NCI-H146 treated with DMSO at 0.1 percent for 48 hours (cell line): Measurements from ENCODE around the gene LSM7.
A peak's percentile ranks its signal among the peaks of the same experiment; 100 is the strongest.
"Not testable (repeated sequence)": the region's sequence is repeated elsewhere in the genome, so short reads cannot be mapped to it uniquely, and the experiment has no call there.

Experiments
- DNase-seq: peaks from one replicate; lab custom pipeline; 2025; ENCODE audit not compliant: unreplicated experiment; lab: John Stamatoyannopoulos, UW

LSM7 gene

DNA sequence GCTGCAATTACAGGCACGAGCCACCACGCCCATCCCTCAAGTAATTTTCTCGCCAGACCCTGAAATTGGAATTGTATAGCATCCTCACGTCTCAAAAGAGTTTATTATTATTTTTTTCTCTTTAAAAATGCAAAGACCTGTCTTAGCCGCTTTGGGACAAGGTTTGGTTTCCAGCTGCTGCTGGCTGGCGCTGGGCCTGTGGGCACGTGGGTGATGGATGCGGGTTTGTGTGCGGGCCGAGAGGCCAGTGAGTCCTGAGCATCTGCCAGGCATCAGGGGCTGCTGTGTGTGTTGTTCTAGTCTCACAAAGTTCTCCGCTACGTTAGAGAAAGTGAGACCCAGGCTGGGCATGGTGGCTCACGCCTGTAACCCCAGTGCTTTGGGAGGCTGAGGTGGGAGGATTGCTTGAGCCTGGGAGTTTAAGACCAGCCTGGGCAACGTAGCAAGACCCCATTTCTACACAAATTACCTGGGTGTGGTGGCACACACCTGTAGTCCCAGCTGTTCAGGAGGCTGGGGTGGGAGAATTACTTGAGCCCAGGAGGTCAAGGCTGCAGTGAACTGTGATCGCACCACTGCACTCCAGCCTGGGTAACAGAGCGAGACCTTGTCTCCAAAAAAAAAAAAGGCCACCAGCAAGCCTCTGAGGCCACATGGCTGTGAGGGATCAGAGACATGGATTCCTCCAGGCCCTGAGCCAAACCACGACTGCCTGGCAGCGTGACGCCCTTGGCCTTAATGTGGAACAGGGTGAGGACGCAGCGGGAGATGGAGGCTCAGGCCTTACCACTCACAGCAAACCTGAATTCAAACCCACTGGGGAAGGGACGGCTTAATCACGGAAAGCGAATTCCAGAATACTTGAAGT lies 27.0 kb upstream of the LSM7 start:
- DNase-seq, result no peak

DNA sequence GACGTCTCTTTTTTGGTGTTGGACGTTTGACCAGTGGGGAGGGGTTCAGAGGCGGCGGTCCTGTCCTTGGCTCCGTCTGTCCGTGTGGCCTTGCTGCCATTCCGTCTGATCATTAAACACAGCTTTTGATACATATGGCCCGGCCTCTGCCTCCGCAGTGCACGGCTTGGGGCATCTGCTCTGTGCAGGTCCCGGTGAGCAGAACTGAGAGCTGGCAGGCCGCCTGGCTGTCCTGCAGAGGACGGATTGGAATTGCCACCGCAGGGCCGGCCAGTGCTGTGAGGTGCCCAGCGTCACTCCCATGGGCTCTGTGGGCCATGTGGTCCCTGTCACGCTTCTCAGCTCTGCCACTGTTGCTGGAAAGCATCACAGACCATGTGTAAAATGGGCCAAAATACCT lies 26.3 kb upstream of the LSM7 start:
- no peak for DNase-seq

DNA sequence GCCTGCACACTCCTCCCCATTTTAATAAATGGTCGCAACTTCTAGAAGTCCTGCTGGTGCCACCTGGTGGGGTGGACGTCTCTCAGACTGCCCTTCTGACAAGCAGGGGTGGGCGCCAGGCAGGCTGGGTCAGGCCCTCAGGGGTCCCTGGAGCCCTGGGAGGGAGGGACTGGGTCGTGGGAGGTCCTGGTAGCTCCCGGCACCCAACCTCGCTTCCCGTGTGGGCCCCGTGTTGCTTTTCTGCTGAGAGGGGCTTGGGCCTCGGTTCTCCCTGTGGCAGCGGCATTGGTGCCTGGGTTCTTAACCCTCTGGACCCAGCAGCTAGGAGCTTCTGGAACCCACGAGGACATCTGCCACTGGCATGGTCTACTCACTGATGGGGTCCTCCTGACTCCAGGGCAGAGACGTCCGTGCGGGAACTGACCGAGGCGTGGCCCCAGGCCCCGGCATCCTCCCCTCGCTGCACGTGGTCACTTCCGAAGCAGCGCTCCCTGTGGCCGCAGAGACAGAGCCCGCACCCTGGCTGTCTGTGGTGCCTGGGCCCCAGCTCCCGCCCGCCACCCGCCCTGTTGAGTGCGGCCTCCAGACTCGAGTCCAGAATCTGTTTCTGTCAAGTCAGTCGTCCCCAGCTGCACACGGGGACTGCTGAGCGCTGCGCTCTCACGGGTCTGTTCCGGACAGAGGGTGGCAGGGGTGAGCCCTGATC lies 25.7 kb upstream of the LSM7 start:
- no peak for DNase-seq

DNA sequence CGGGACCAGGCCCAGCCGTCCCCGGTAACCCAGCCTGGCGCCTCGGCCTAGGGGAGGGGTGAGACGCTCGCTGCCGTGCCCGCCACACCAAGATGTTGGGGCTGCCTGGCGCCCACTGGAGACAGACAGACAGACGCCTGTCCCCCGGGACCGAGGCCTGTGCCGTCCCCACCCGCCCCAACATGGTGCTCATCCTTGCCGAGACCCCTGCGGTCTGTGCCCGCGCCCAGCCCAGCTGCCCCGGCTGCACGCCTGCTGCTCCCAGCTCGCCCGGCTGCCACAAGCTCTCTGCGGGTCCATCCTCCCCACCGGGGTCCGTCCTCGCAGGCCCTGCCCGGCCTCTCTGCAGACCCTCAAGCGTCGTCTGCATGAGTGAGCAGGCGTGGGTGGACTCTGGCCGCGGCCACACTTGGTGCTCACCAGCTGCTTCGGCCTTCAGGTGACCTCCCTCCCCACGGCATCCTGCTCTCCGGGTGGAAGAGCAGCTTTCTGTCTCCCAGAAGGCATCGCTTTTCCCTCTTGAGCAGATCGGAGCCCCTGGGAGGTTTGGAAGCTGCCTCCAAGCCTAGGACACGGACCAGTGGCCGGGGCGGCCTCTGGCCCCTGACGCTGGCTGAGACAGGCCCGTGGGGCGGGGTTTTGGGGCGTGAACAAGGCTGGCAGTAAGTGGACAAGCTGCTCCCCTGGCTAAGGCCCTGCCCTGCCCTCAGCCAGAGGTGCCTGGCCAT lies 24.9 kb upstream of the LSM7 start:
- no peak for DNase-seq

DNA sequence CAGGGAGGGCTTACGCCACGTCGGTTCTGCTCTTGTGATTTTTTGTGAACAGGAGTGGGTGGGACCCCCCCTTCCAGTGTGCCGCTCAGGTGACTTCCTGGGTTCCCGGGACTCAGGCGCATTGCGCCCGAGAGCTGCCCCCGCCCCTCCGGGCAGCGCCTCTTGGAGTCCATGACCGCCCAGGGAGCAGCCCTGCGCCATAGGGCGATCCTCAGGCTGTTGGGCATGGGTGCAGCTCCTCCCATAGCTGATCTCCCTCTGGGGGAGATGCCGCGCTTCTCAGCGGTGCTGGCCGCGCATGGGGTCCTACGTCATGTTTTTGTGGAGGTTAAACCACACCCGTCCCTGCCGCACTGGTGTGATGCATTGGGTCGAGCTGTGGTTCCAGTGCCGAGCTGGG lies 23.7 kb upstream of the LSM7 start:
- DNase-seq, result no peak

DNA sequence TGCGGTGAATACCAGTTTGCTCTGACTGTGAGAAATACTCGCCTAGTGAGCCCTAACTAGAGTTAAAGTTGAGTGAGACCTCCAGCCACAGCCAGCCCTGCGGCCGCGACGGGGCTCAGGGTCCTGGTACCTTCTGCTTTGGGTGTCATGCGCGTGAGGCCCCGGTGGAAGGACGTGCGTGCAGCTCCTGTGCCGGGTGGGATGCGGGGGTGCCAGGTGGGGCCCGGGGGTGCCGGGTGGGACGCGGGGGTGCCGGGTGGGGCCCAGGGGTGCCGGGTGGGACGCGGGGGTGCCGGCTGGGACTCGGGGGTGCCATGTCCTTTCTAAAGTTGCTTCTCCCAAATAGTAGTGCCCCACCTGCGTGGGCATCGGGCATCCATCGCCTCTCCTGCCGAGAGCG lies 23.2 kb upstream of the LSM7 start:
- DNase-seq, result no peak

DNA sequence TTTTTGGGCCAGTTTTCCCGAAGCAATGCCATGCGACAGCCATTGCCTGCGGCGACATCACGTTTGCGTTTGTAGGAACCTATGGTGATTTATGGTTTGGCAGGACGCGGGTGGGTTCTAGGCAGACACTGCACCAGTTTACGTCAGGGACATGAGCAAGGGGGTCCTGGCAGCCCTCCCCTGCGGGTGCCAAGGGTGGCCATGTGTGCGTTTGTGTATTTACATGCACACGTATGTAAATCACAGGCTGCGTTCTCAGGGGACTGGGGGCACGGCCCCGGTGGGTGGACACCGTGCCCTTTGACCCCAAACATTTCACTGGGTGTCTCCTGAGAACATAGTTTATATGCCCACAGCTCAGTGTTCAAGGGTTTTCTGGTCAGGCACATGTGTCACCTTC lies 22.3 kb upstream of the LSM7 start:
- no peak for DNase-seq

DNA sequence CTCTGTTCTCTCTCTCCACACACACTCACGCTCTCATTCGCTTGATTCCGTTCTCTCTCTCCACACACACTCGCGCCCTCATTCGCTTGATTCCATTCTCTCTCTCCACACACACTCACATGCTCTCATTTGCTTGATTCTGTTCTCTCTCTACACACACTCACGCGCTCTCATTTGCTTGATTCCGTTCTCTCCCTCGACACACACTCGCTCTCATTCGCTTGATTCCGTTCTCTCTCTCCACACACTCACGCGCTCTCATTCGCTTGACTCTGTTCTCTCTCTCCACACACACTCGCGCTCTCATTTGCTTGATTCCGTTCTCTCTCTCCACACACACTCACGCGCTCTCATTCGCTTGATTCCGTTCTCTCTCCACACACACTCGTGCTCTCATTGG lies 21.4 kb upstream of the LSM7 start:
- DNase-seq, result not testable (repeated sequence)

DNA sequence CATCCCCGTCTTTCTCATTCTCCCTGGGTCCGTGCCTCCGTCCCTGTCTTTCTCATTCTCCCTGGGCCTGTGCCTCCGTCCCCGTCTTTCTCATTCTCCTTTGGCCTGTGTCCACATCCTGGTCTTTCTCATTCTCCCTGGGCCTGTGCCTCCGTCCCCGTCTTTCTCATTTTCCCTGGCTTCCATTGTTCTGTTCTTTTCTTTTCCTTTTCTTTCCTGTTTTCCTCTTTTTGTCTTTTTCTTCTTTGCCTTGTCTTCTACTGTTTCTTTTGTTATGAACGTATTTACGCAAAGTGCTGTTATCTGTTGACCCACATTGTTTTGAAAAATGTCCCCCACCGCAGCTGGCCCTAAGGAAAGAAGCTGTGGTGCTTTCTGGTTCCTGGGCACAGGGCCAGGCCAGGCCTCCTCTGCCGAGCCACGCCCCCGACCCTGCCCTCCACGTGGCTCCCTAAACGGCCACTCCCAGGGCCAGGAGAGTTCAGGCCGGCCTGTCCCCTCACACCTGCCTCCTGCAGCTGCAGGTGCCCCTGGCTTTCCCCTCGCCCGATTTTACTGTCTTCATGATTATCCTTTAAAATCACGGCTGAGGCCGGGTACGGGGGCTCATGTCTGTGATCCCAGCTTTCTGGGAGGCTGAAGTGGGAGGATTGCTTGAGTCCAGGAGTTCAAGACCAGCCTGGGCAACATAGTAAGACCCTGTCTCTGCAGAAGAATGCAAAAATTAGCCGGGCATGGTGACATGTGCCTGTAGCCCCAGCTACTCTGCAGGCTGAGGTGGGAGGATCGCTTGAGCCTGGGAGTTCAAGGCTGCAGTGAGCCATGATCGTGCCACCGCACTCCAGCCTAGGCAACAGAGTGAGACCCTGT lies 17.6 kb upstream of the LSM7 start:
- DNase-seq, result peak; percentile 12

DNA sequence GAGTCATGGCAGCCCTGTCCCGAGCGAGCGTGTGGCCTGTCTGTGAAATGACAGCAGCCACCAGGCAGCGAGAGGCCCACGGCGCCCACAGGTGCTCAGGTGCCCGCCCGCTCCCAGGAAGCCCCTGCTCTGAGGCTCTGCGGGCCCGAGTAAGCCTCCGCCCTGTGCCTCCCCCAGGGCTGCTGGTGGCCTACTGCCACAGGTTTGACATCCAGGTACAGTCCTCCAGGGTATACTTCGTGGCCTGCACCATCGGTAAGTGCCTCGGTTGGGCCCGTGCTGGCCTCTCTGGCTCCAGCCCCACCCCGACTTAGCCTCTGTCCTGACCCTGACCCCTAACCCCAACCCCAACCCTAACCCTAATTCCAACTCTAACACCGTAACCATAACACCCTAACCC lies 16.7 kb upstream of the LSM7 start:
- DNase-seq, result no peak

DNA sequence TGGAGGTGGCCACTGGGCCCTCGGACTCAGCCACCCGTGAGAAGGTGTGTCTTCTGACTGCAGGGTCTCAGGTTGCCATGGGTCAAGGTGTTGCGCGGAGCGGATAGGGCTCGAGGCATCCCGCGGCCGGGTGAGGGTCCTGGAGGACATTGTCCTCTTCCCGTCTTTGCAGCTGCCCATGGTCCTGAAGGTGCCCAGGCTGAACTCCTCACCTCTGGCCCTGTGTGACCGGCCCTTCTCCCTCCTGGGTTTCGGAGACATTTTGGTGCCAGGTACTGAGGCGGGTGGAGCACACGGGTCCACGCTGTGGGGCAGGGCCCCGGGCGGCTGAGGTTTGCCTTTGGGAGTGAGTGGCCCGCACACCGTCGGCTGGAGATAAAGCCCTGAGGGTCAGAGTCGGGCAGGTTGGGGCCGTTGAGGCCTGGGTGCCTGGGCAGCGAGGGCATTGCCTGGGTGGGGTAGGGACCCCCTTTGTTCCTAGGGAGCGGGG lies 16.0 kb upstream of the LSM7 start:
- DNase-seq, result no peak

DNA sequence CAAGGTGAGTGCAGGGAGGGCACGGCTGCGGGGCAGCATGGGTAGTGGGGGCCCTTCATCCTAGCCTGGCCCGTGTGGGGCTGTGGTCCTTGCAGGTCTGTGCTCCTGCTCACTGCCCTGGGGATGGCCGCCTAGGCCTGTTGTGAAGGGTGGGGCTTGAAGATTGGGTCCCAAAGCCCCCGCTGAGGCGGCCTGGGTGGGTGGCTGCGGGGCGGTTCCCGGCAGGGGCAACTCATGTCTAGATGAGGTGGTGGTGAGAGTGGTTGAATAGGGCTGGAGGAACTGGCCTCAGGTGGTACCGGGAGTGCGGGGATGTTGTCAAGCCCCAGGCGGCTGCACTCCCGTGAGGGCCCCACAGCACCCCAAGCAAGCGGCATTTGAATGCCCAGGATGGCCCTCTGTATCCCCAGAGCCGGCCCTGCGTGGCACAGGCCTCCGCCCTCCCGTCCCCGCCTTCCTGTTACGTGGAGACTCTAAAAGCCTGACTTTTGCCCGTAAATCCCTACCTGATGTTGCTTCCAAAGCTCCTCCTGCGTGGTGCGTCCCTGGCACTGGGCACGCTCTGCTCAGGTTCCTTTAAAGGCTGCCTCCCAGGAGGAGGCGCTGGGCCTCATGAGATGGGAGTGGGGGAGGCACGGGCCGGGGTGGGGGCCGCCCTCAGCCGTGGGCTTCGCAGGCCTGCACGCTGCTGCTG lies 15.1 kb upstream of the LSM7 start:
- DNase-seq, result no peak

DNA sequence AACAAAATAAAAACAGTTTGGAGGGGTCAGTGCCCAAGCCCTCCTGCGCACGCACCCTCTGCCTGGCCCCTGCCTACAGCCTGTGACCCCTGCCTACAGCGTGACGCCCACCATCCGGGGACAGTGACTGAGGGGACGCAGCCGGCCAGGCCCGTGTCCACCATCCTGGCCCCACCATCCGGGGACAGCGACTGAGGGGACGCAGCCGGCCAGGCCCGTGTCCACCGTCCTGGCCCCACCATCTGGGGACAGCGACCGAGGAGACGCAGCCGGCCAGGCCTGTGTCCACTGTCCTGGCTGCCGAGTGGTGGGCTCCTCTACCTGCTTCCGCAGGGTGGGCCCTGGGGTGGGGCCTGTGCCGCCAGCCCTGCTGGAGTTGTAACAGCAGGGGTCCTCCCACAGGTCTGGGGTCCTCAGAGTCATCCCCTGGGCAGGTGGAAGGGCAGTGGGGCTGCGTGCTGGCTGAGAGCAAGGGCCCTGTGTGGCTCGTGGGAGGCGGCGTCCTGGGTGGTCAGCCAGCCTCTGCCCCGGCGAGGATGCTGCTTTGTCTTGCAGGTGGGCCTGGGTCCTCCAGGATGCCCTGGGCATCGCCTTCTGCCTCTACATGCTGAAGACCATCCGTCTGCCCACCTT lies 14.4 kb upstream of the LSM7 start:
- DNase-seq, result no peak

DNA sequence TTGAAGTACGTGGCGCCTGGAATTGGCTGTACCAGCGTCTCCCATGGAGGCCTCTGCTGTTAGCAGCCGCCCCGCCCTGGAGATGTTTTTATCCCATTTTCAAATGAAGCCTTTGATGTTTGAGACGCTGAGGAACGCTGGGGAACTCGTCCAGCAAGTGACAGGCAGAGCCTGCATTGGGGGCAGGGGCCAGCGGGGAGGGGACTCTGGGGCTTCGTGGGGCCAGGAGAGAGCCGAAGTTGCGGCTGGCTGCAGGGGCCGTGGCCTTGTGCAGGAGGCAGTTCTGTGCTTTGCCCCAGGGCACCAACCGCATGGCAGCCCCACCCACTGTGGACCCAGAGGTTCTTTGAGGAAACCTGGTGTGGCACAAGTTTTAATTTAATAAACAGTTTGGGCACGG lies 13.6 kb upstream of the LSM7 start:
- no peak for DNase-seq

DNA sequence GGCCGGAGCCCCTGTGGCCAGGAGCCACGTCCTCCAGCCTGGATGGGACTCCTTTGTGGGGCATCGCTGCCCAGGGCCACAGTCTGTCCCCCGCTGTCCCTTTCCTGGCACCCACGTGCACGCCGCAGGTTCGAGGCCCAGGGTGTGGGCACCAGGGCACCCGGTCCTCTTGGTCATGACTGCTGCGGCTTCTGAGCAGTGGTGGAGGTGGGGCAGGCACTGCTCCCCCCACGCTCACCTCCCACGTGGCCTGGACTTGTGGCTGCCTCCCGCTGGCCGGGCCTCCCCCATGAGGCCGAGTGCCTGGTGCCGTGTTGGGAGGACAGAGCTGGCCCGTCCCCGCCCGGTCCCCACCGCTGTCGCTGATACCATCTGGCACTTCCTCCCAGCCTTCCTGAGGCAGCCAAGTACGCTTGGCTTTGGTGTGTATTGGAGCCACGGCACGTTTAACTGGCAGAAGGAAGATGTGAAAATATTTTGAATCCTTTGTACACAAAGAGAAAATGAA lies 12.9 kb upstream of the LSM7 start:
- no peak for DNase-seq

DNA sequence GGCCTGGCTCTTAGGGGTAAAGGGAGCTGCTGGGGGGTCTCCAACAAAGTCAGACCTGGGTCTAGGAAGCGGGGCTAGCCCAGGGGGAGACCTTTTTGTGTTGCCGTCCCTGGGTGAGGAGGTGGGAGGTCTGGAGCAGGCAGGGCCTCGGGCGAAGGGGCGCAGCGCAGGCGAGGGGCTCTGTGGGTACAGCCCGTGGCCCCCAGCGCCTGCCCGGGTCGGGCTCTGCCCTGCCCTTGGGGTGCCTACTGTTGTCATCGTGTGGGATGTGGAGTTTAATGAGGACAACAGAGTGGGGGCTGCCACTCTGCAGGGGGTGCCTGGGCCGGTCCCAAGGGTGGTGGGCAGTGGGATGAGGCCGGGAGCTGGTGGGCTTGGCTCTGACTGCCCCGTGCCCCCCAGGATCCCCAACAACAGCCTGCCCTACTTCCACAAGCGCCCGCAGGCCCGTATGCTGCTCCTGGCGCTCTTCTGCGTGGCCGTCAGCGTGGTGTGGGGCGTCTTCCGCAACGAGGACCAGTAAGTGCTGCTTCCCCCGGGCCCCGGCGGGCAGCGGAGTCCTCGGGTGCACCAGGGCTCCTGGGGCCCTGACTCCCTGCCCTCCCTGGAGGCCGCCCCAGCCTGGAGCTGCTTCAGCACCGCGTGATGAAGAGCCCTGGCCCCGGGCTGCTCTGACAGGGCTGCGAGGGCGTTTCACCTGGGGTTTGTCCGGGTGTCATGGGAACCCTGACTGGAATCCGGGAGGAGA lies 12.3 kb upstream of the LSM7 start:
- no peak for DNase-seq

DNA sequence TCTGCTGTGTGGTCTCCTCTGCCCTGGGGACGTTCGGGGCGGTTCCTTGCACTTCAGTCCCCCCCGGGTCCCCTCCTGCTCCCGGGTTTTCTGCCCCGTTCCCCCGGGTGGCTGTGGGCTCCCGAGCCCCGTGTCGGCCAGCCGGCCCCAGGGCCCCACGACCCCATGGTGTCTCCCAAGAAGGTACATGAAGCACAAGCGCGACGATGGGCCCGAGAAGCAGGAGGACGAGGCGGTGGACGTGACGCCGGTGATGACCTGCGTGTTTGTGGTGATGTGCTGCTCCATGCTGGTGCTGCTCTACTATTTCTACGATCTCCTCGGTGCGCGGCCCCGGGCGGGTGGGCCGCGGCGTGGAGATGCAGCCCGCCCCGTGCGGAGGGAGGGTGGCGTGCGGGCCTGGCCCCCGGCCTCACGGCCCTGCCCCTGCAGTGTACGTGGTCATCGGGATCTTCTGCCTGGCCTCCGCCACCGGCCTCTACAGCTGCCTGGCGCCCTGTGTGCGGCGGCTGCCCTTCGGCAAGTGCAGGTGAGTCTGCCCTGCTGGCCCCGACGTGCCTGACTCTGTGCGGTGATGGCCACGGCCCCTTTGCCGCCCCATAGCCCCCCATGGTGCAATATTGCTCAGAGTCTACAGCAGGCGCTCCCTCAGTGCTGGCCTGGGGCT lies 11.4 kb upstream of the LSM7 start:
- DNase-seq, result no peak
